Bronchial smooth muscle cell (primary cell): ENCODE results near the gene MS4A14. TPM values are rescaled to one million over a fixed set of nuclear protein-coding genes. Genes with fewer than 3 reads are reported as not detected.

ENCODE experiments used
- total RNA-seq: library from RNA; depleted of rRNA; stranded (reverse); fragments of >200 nt; gene quantifications from 2 replicates; pipeline ENCODE4 v1.2.1, GENCODE V29; 2014

The MS4A14 gene
- not detected in 2 replicates for total RNA-seq

GRCh38 chr11:60396382-60396781, at the start of gene MS4A14:
MS4A14 (plus strand) TSS chr11:60396459; CDS start chr11:60396579, 120 bp downstream.

GRCh38 chr11:60378354-60378753, 17.9 kb upstream of the MS4A14 start, which contains the start of gene MS4A7:
MS4A7 (plus strand) TSS chr11:60378532; CDS start chr11:60383142, 4,610 bp downstream.

GRCh38 chr11:60429272-60429671, 33.0 kb downstream of the MS4A14 start, which contains the start of gene MS4A5:
MS4A5 (plus strand) TSS chr11:60429572; CDS start chr11:60429675, 103 bp downstream.

DNA sequence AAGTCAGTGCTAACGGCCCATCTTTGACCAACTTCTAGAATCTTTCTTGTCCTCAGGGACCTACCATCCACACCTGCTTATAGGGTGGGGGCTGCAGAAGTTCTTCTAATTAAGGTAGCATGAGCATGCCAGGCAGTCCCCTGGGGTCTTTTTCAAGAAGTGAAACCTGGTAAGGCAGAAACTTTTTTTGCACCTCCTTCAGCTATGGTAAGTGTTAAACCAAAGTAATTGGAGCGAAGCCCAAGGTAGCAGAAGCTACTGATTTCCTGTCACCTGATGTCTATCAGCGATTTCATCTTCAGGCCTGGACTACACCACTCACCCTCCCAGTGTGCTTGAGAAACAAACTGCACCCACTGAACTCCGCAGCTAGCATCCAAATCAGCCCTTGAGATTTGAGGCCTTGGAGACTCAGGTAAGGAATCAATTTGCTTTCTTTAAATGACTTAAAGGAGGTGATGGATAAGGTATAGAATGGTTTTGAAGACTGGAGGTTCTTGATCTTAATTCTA, 59.3 kb downstream of the MS4A14 start, which contains the start of gene MS4A1:
Gene MS4A1 (plus strand): TSS at position 317 of the 512 bp plus-strand sequence. CDS start 6,528 bp downstream, outside the sequence.

Other genes with a start within 250 kb of the MS4A14 start
- not detected in 2 replicates for gene MS4A6A, start 213.4 kb upstream of the MS4A14 start, total RNA-seq
- not detected in 2 replicates for gene MS4A4E, start 153.3 kb upstream of the MS4A14 start, total RNA-seq
- gene MS4A4A, start 115.8 kb upstream of the MS4A14 start, total RNA-seq, result not detected in 2 replicates
- gene MS4A6E, start 69.2 kb upstream of the MS4A14 start, total RNA-seq, result not detected in 2 replicates
- gene MS4A7, start 17.9 kb upstream of the MS4A14 start, total RNA-seq, result not detected in 2 replicates
- not detected in 2 replicates for gene MS4A5, start 33.1 kb downstream of the MS4A14 start, total RNA-seq
- not detected in 2 replicates for gene MS4A1, start 59.4 kb downstream of the MS4A14 start, total RNA-seq
- not detected in 2 replicates for gene MS4A12, start 96.3 kb downstream of the MS4A14 start, total RNA-seq
- not detected in 2 replicates for gene MS4A13, start 118.9 kb downstream of the MS4A14 start, total RNA-seq